ENCODE results near the gene LIPM.

- TF ChIP-seq POLR2AphosphoS5 (IDR thresholded peaks at IDR 0.05): no peak
- no peak for TF ChIP-seq CTCF (IDR thresholded peaks at IDR 0.05)
- no peak for TF ChIP-seq POLR2A (IDR thresholded peaks at IDR 0.05; ENCODE audit: low read depth)
- TF ChIP-seq EP300 (IDR thresholded peaks at IDR 0.05): no peak
These were observed 29.8 kb downstream of the LIPM start for GRCh38 chr10:88832376-88832775.
